Measurements from ENCODE around the gene ZNF316.

DNA sequence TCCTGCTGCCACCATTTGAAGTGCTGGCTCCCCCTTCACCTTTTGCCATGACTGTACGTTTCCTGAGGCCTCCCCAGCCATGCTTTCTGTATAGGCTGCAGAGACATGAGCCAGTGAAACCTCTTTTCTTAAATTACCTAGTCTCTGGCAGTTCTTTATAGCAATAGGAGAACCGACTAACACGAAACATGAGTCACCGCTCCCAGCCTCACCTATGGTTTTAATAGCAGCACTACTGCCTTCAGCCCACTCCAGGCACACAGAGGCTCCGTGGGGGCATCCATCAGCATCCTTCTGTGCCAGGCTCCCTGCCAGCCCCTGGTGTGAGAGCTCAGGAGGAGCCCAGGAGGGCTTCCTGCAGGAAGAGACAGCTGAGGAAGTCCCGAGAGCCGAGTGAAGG is 5.5 kb upstream of the ZNF316 start:
- TF ChIP-seq, protein P1, sequence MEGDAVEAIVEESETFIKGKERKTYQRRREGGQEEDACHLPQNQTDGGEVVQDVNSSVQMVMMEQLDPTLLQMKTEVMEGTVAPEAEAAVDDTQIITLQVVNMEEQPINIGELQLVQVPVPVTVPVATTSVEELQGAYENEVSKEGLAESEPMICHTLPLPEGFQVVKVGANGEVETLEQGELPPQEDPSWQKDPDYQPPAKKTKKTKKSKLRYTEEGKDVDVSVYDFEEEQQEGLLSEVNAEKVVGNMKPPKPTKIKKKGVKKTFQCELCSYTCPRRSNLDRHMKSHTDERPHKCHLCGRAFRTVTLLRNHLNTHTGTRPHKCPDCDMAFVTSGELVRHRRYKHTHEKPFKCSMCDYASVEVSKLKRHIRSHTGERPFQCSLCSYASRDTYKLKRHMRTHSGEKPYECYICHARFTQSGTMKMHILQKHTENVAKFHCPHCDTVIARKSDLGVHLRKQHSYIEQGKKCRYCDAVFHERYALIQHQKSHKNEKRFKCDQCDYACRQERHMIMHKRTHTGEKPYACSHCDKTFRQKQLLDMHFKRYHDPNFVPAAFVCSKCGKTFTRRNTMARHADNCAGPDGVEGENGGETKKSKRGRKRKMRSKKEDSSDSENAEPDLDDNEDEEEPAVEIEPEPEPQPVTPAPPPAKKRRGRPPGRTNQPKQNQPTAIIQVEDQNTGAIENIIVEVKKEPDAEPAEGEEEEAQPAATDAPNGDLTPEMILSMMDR (IDR thresholded peaks at IDR 0.05 in 8 of 11, conservative IDR thresholded peaks at IDR 0.05 in 3 of 11): no peak
- TF ChIP-seq POLR2AphosphoS5 (IDR thresholded peaks at IDR 0.05): no peak
- no peak for TF ChIP-seq POLR2A (IDR thresholded peaks at IDR 0.05)

All from spleen (tissue), 7 donors.